Trophoblast cell (in vitro differentiated cells and primary cell): Measurements from ENCODE around the gene FSCN2.

Experiments
- DNase-seq, 2 donors: peaks; one replicate each; pipeline ENCODE4 v3.0.0-alpha.2; 2016
- H2AFZ ChIP-seq: 2 replicates; pipeline ENCODE4 v1.6.1; 2013; ENCODE audit warnings: low read length, moderate library complexity, mild to moderate bottlenecking; ENCODE audit not compliant: insufficient read depth, poor library complexity
- H2AK5ac ChIP-seq: 2 replicates; pipeline ENCODE4 v1.6.1; 2013; ENCODE audit warnings: mild to moderate bottlenecking, low read length
- H2BK120ac ChIP-seq: 2 replicates; pipeline ENCODE4 v1.6.1; 2013; ENCODE audit warnings: low read length, mild to moderate bottlenecking, moderate library complexity; ENCODE audit not compliant: insufficient read depth, poor library complexity
- H2BK12ac ChIP-seq: 2 replicates; pipeline ENCODE4 v1.6.1; 2013; ENCODE audit warnings: mild to moderate bottlenecking, low read length, moderate library complexity
- H2BK5ac ChIP-seq: 2 replicates; pipeline ENCODE4 v1.6.1; 2013; ENCODE audit warnings: low read length, low read depth, moderate library complexity, mild to moderate bottlenecking; ENCODE audit not compliant: poor library complexity
- H3K14ac ChIP-seq: 2 replicates; pipeline ENCODE4 v1.6.1; 2013; ENCODE audit warnings: mild to moderate bottlenecking, low read length
- H3K18ac ChIP-seq: 2 replicates; pipeline ENCODE4 v1.6.1; 2013; ENCODE audit warnings: mild to moderate bottlenecking, low read length
- H3K23ac ChIP-seq: 2 replicates; pipeline ENCODE4 v1.6.1; 2013; ENCODE audit warnings: low read length
- H3K27ac ChIP-seq: 2 replicates; pipeline ENCODE4 v1.5.1; 2013; ENCODE audit warnings: low read depth, mild to moderate bottlenecking, inconsistent platforms, low read length, moderate library complexity
- H3K27me3 ChIP-seq: 2 replicates; pipeline ENCODE4 v1.6.1; 2013; ENCODE audit warnings: inconsistent platforms, mild to moderate bottlenecking, low read length, moderate library complexity; ENCODE audit not compliant: insufficient read depth
- H3K36me3 ChIP-seq, 2 experiments: 1 replicate in 1 of 2; 2 replicates in 1 of 2; pipeline ENCODE4 v1.6.1; 2013; ENCODE audit warnings: low read length in 2 of 2, mild to moderate bottlenecking in 2 of 2, moderate library complexity in 1 of 2; ENCODE audit not compliant: insufficient read depth in 2 of 2, control insufficient read depth in 1 of 2
- H3K4ac ChIP-seq: 2 replicates; pipeline ENCODE4 v1.6.1; 2013; ENCODE audit warnings: low read depth, mild to moderate bottlenecking, low read length, moderate library complexity
- H3K4me1 ChIP-seq, 2 experiments: 1 replicate in 1 of 2; 2 replicates in 1 of 2; pipeline ENCODE4 v1.6.1; 2013; ENCODE audit warnings: low read length in 2 of 2, mild to moderate bottlenecking in 2 of 2, moderate library complexity in 1 of 2; ENCODE audit not compliant: insufficient read depth in 2 of 2, control insufficient read depth in 1 of 2
- H3K4me2 ChIP-seq: 2 replicates; pipeline ENCODE4 v1.6.1; 2013; ENCODE audit warnings: inconsistent platforms, mild to moderate bottlenecking, low read length, moderate library complexity
- H3K4me3 ChIP-seq: 2 replicates; pipeline ENCODE4 v1.5.1; 2013; ENCODE audit warnings: mild to moderate bottlenecking, low read depth, low read length, inconsistent platforms
- H3K79me1 ChIP-seq: one replicate; pipeline ENCODE4 v1.6.1; 2013; ENCODE audit warnings: low read length
- H3K79me2 ChIP-seq: 2 replicates; pipeline ENCODE4 v1.6.1; 2013; ENCODE audit warnings: low read length, mild to moderate bottlenecking; ENCODE audit not compliant: control insufficient read depth, insufficient read depth, poor library complexity
- H3K9ac ChIP-seq: 2 replicates; pipeline ENCODE4 v1.6.1; 2013; ENCODE audit warnings: mild to moderate bottlenecking, low read length
- H3K9me3 ChIP-seq: 2 replicates; pipeline ENCODE4 v1.6.1; 2013; ENCODE audit warnings: low read depth, mild to moderate bottlenecking, control low read depth, inconsistent platforms, low read length; ENCODE audit not compliant: insufficient read depth
- H4K12ac ChIP-seq: 2 replicates; pipeline ENCODE4 v1.6.1; 2013; ENCODE audit warnings: low read depth, mild to moderate bottlenecking, low read length, moderate library complexity
- H4K8ac ChIP-seq: 2 replicates; pipeline ENCODE4 v1.6.1; 2013; ENCODE audit warnings: low read depth, mild to moderate bottlenecking, low read length, moderate library complexity
- H4K91ac ChIP-seq: one replicate; pipeline ENCODE4 v1.6.1; 2013; ENCODE audit warnings: low read depth, mild to moderate bottlenecking, low read length, moderate library complexity
- WGBS: extraction: QIAGEN DNeasy Blood & Tissue Kit; methylation state at CpG from one replicate; pipeline ENCODE4 v1.1.7; 2013; ENCODE audit warnings: missing lambda C conversion rate; ENCODE audit not compliant: insufficient read length, insufficient coverage; ENCODE audit errors: extremely low coverage; 5-methylcytosine and 5-hydroxymethylcytosine counted together

The FSCN2 gene

GRCh38 chr17:81513753-81514488 is 14.3 kb upstream of the FSCN2 start:
- H3K79me2 ChIP-seq = peaks cover 49% of the 10 kb centered on the region
- H4K91ac ChIP-seq = peak overlapping the region; percentile 97
- H3K27me3 ChIP-seq = no peaks in the 10 kb centered on the region
- peak overlapping the region; percentile 89 for H3K4me2 ChIP-seq
- H2BK12ac ChIP-seq = peak overlapping the region; percentile 31
- H3K14ac ChIP-seq = peak overlapping the region; percentile 96
- H3K79me1 ChIP-seq = peaks cover 39% of the 10 kb centered on the region
- peaks cover 30 to 34% of the 10 kb centered on the region in 2 experiments for H3K36me3 ChIP-seq
- WGBS = no CpG with 5 or more reads among the region's 64 CpGs
- peak overlapping the region; percentile 42 for H2AFZ ChIP-seq
- H3K4me3 ChIP-seq = peak overlapping the region; percentile 73
- peak overlapping the region; percentile 97 for H3K27ac ChIP-seq
- peak overlapping the region; percentile 86 for H2AK5ac ChIP-seq
- H3K23ac ChIP-seq = no peak overlapping the region
- H4K8ac ChIP-seq = peak overlapping the region; percentile 99
- H2BK120ac ChIP-seq = peak overlapping the region; percentile 88
- peaks cover 32 to 37% of the 10 kb centered on the region in 2 experiments for H3K4me1 ChIP-seq
- H3K9ac ChIP-seq = peak overlapping the region; percentile 99
- H2BK5ac ChIP-seq = peak overlapping the region; percentile 99
- peaks cover 8% of the 10 kb centered on the region for H3K9me3 ChIP-seq
- H3K18ac ChIP-seq = peak overlapping the region; percentile 83
- peak; percentile 57 to 77 for DNase-seq
- peak overlapping the region; percentile 99 for H4K12ac ChIP-seq
- H3K4ac ChIP-seq = peak overlapping the region; percentile 100

GRCh38 chr17:81514489-81514738 is 13.8 kb upstream of the FSCN2 start:
- Histone ChIP-seq H2AFZ (peak overlapping the region; percentile 42), H3K79me1 (peaks cover 42% of the 10 kb centered on the region), H4K12ac (peak overlapping the region; percentile 33), H2BK12ac (peak overlapping the region; percentile 0), H2AK5ac (peak overlapping the region; percentile 86), H4K91ac (peak overlapping the region; percentile 97), H2BK5ac (peak overlapping the region; percentile 99), H3K14ac (peak overlapping the region; percentile 96), H3K79me2 (peaks cover 51% of the 10 kb centered on the region), H3K27me3 (no peaks in the 10 kb centered on the region), H3K23ac (no peak overlapping the region), H2BK120ac (peak overlapping the region; percentile 88), H4K8ac (peak overlapping the region; percentile 81), H3K4ac (peak overlapping the region; percentile 100), H3K36me3 (peaks cover 25 to 29% of the 10 kb centered on the region in 2 experiments), H3K4me3 (peak overlapping the region; percentile 73), H3K27ac (peak overlapping the region; percentile 97), H3K4me2 (peak overlapping the region; percentile 89), H3K9me3 (peaks cover 8% of the 10 kb centered on the region), H3K18ac (peak overlapping the region; percentile 83), H3K9ac (peak overlapping the region; percentile 99), H3K4me1 (peaks cover 37 to 42% of the 10 kb centered on the region in 2 experiments)
- WGBS = no CpG with 5 or more reads among the region's 34 CpGs
- no peak for DNase-seq

- DNase-seq = peak; percentile 70 to 81
- Histone ChIP-seq H3K14ac (peak overlapping the region; percentile 99), H3K9ac (peak overlapping the region; percentile 95), H3K23ac (no peak overlapping the region), H3K4me2 (peak overlapping the region; percentile 89), H2AK5ac (peak overlapping the region; percentile 99), H2BK120ac (peak overlapping the region; percentile 99), H2BK5ac (peak overlapping the region; percentile 96), H4K91ac (peak overlapping the region; percentile 97), H2BK12ac (no peak overlapping the region), H3K4me1 (peaks cover 37 to 44% of the 10 kb centered on the region in 2 experiments), H3K79me1 (peaks cover 42% of the 10 kb centered on the region), H4K8ac (peak overlapping the region; percentile 97), H3K4ac (peak overlapping the region; percentile 96), H3K79me2 (peaks cover 49% of the 10 kb centered on the region), H4K12ac (peak overlapping the region; percentile 93), H3K27me3 (no peaks in the 10 kb centered on the region), H3K18ac (peak overlapping the region; percentile 94), H3K9me3 (peaks cover 8% of the 10 kb centered on the region), H3K36me3 (peaks cover 22 to 24% of the 10 kb centered on the region in 2 experiments), H3K27ac (peak overlapping the region; percentile 97), H2AFZ (peak overlapping the region; percentile 86), H3K4me3 (peak overlapping the region; percentile 83)
- no CpG with 5 or more reads among the region's 82 CpGs for WGBS
Observed at GRCh38 chr17:81514739-81515529, 13.2 kb upstream of the FSCN2 start.

- Histone ChIP-seq H3K4me2 (peak overlapping the region; percentile 89), H2AK5ac (peak overlapping the region; percentile 99), H4K12ac (peak overlapping the region; percentile 65), H3K9ac (peak overlapping the region; percentile 95), H2BK120ac (peak overlapping the region; percentile 99), H3K36me3 (peaks cover 17% of the 10 kb centered on the region in 2 experiments), H3K4ac (peak overlapping the region; percentile 90), H4K91ac (peak overlapping the region; percentile 97), H3K4me1 (peaks cover 37 to 44% of the 10 kb centered on the region in 2 experiments), H3K79me2 (peaks cover 44% of the 10 kb centered on the region), H3K27ac (peak overlapping the region; percentile 97), H4K8ac (peak overlapping the region; percentile 88), H3K18ac (peak overlapping the region; percentile 82), H3K27me3 (no peaks in the 10 kb centered on the region), H3K14ac (peak overlapping the region; percentile 99), H3K9me3 (peaks cover 6% of the 10 kb centered on the region), H2BK5ac (peak overlapping the region; percentile 96), H3K23ac (no peak overlapping the region), H2AFZ (peak overlapping the region; percentile 66), H3K79me1 (peaks cover 43% of the 10 kb centered on the region), H2BK12ac (peak overlapping the region; percentile 87), H3K4me3 (peak overlapping the region; percentile 72)
- no peak for DNase-seq
- WGBS = no CpG with 5 or more reads among the region's 19 CpGs
Observed at GRCh38 chr17:81515530-81516041, 12.6 kb upstream of the FSCN2 start.
